LoVo (cell line): ENCODE measurements around the gene VWA3B.

Experiments used
- DNase-seq: peaks from one replicate; pipeline ENCODE4 v3.0.0-alpha.2; 2016; ENCODE audit warnings: low spot score

Gene VWA3B

GRCh38 chr2:98334439-98335078 is 247.6 kb downstream of the VWA3B start:
- no peak for DNase-seq

- DNase-seq: no peak
Observed at GRCh38 chr2:98335271-98335670, 248.3 kb downstream of the VWA3B start.

- no peak for DNase-seq
Observed at GRCh38 chr2:98341241-98341640, 254.3 kb downstream of the VWA3B start.

- no peak for DNase-seq
Observed at GRCh38 chr2:98343285-98343684, 256.3 kb downstream of the VWA3B start.

- no peak for DNase-seq
Observed at GRCh38 chr2:98346311-98347236, 259.6 kb downstream of the VWA3B start, which contains the start of gene CNGA3. Gene CNGA3, plus strand, starts transcription at chr2:98346456. Its CDS starts 23,520 bp downstream, at chr2:98369976.

- no peak for DNase-seq
Observed at GRCh38 chr2:98347298-98348065, 260.5 kb downstream of the VWA3B start.

GRCh38 chr2:98348066-98348561 is 261.1 kb downstream of the VWA3B start:
- DNase-seq: no peak

- DNase-seq: no peak
Observed at GRCh38 chr2:98350411-98350810, 263.4 kb downstream of the VWA3B start.

- DNase-seq: no peak
Observed at GRCh38 chr2:98355881-98356280, 268.9 kb downstream of the VWA3B start.

GRCh38 chr2:98356729-98357128 is 269.8 kb downstream of the VWA3B start:
- DNase-seq: peak; percentile 71

GRCh38 chr2:98357849-98358248 is 270.9 kb downstream of the VWA3B start:
- no peak for DNase-seq

GRCh38 chr2:98359986-98360385 is 273.0 kb downstream of the VWA3B start:
- DNase-seq: no peak
